Omental fat pad (tissue), 4 donors: ENCODE measurements around the gene TOM1L2. TPM values are rescaled to one million over a fixed set of nuclear protein-coding genes. Genes with fewer than 3 reads are reported as not detected.

ENCODE experiments used
- ATAC-seq: fragments of 150-250 bp; one replicate; pipeline ENCODE4 v1.9.1; 2016; ENCODE audit warnings: mild to moderate bottlenecking, moderate library complexity; ENCODE audit not compliant: low FRiP score
- DNase-seq: peaks from one replicate; pipeline ENCODE4 v3.0.0-alpha.2; 2019; ENCODE audit warnings: low spot score
- total RNA-seq, 4 donors: library from RNA; depleted of rRNA; stranded (reverse); fragments of >200 nt; gene quantifications; one replicate each; pipeline ENCODE4 v1.1.0, GENCODE V29; 2016
- TF ChIP-seq, protein P1 (sequence below), 3 donors: fragments of 450-650 bp; IDR thresholded peaks; one replicate each; pipeline ENCODE4 v1.5.1; 2016 to 2017; ENCODE audit warnings: antibody characterized with exemption in 3 of 3, mild to moderate bottlenecking in 3 of 3, moderate library complexity in 2 of 3

The TOM1L2 gene
- total RNA-seq, 4 donors from 2014 or later, result 25.9 to 30.3 (median 27.6) TPM

GRCh38 chr17:17971431-17972125, 622 bp downstream of the TOM1L2 start:
- DNase-seq, result no peak
- no peak for ATAC-seq
- TF ChIP-seq, protein P1, sequence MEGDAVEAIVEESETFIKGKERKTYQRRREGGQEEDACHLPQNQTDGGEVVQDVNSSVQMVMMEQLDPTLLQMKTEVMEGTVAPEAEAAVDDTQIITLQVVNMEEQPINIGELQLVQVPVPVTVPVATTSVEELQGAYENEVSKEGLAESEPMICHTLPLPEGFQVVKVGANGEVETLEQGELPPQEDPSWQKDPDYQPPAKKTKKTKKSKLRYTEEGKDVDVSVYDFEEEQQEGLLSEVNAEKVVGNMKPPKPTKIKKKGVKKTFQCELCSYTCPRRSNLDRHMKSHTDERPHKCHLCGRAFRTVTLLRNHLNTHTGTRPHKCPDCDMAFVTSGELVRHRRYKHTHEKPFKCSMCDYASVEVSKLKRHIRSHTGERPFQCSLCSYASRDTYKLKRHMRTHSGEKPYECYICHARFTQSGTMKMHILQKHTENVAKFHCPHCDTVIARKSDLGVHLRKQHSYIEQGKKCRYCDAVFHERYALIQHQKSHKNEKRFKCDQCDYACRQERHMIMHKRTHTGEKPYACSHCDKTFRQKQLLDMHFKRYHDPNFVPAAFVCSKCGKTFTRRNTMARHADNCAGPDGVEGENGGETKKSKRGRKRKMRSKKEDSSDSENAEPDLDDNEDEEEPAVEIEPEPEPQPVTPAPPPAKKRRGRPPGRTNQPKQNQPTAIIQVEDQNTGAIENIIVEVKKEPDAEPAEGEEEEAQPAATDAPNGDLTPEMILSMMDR (IDR thresholded peaks at IDR 0.05), result no peak

DNA sequence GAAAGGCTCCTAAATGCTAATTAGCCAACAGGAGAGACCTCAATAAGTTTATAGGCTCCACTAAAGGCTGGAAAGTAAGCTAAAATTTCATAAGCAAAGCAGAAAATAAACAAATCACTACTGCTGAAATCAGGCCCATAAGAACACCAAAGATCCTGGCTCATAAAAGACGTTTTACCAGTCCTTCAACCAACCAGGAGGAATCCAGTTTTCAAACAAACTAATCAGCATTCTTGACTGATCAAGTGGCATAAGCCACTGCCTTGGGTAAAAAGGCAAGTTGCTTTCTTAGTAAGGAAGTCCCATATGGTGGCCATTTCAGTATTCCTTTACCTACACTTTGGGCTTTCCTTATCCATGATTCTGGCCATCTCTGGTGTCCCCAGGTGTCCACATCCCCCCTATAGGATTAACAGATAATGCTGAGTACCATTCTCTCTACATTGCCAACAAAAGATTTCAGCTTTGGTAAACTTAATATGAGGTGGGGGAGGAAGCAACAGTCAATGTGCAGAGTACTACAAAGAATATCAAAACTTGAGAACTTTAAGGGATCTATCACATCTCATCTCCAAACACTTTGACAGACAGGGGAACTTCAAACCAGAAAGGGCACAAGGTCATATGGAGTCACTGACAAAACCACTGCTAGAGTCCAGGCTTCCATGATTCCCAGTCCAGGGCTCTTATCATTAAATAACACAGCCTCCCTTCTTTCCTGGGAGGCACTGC, 1.3 kb downstream of the TOM1L2 start:
- ATAC-seq (no peak), DNase-seq (no peak)
- TF ChIP-seq, protein P1 (IDR thresholded peaks at IDR 0.05), result no peak

DNA sequence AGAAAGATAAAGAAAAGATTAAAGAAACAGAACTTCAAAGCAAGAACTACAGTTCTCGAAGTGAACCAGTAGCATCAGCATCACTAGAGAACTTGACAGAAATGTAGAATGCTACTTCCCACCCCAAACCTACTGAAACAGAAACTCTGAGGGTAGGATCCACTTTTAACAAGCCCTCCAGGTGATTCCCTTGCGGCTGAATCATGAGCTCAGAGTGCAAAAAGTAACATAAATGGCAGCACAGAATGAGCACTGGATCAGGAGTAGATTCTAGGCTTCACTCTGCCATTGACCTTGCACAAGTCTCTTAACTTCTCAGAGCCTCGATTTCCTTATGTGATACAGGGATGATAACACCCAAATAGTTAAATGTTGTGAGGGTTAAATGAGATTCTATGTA, 5.8 kb downstream of the TOM1L2 start:
- ATAC-seq (no peak), DNase-seq (no peak)
- TF ChIP-seq, protein P1 (IDR thresholded peaks at IDR 0.05), result no peak

DNA sequence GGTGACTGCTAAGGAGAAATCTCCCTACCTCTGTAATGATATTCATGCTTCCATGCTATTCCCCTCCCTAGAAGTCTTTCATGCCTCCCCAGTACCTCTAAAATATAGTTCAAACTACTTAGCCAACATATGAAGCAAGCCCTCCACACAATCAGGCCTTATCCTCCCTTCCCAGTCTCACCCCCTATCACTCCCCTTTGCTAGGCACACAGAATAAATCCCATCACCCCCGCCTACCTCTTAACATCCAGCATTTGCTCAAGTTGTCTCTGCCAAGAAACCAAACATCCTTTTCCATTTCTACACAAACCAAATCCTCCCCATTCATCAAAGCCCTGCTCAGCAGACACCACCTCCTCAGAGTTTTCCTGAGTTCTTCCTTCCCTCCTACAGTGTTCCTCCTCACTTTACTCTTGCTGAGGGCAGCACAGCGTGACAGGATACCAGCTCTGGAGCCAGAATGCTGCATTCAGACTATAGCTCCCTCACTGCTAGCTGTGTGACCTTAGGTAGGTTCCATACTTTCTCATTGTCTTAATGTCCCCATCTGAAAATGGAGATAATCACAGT, 7.0 kb downstream of the TOM1L2 start:
- TF ChIP-seq, protein P1 (IDR thresholded peaks at IDR 0.05), result no peak
- no peak for DNase-seq
- ATAC-seq, result no peak

DNA sequence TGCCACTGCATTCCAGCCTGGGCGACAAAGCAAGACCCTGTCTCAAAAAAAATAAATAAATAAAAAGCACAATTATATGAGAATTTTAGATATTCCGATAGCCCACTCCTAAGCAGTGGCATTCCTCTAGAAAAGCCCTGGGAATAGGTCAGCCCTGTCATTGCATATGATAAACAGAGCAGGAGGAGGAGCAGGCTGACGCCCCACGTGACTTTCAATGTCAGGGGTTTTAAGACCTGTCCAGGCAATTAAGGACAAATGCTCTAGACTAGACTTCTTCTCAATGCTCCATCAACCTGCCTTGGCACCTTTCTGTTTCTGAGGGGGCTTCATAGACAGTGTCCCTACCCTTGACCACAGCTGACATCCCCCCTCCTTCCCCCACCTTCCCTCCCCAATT, 7.5 kb downstream of the TOM1L2 start:
- TF ChIP-seq, protein P1 (IDR thresholded peaks at IDR 0.05), result no peak
- DNase-seq (no peak), ATAC-seq (no peak)

DNA sequence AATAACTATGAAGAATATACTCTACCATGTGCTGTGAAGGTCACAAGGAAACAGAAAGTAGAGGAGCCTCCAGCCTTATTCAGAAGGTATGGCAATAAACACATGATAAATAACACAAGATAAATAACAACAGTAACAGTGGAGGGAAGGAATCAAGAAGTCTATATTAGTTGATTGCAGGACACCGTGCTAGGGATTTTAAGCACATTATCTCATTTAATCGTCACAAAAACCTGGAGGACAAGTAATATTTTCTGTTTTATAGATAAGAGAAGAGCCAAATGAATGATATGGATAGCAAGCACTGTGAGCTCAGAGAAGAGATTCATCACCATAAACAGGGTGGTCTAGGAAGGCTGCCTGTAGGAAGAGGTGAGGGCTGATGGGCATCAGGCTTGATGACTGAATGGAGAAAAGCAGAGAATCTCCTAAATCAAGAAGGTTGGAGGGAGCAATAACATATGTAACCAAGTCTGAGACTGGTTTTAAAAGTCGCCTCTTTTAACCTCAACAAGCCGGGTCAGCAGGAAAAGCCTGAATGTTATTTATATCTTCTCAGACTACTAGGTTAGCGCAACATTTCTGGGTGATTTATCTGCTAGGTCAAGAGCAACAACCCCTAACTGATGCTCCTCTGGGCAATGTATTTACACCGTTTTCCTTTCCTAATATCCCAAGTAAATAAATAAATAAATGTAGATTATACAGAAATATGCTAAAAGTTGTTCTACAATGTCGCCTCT, 8.3 kb downstream of the TOM1L2 start:
- TF ChIP-seq, protein P1 (IDR thresholded peaks at IDR 0.05), result no peak
- DNase-seq (no peak), ATAC-seq (no peak)
